Liver (tissue), 9 donors: ENCODE results near the gene NCAM2. TPM values are rescaled to one million over a fixed set of nuclear protein-coding genes. Genes with fewer than 3 reads are reported as not detected.

ENCODE experiments used
- DNase-seq: peaks from one replicate; pipeline ENCODE4 v3.0.0-alpha.2; 2017; ENCODE audit warnings: low spot score
- H3K27ac ChIP-seq, 2 donors: one replicate each; pipeline ENCODE4 v1.7.0; 2013; ENCODE audit warnings: inconsistent platforms in 2 of 2, low read length in 2 of 2, control low read depth in 1 of 2, low read depth in 1 of 2, mild to moderate bottlenecking in 1 of 2
- H3K27me3 ChIP-seq, 4 donors: one replicate each; pipeline versions ENCODE4 v1.6.1 to v1.7.0; 2013; ENCODE audit warnings: low read length in 3 of 4, inconsistent platforms in 1 of 4, mild to moderate bottlenecking in 1 of 4, moderate library complexity in 1 of 4; ENCODE audit not compliant: control insufficient read depth in 4 of 4, insufficient read depth in 4 of 4
- H3K36me3 ChIP-seq, 4 donors: one replicate each; pipeline versions ENCODE4 v1.6.1 to v1.7.0; 2013; ENCODE audit warnings: low read length in 3 of 4, mild to moderate bottlenecking in 3 of 4, low read depth in 1 of 4, moderate library complexity in 1 of 4; ENCODE audit not compliant: control insufficient read depth in 4 of 4, insufficient read depth in 3 of 4
- H3K4me1 ChIP-seq, 4 donors: one replicate each; pipeline versions ENCODE4 v1.6.1 to v1.7.0; 2013; ENCODE audit warnings: low read length in 3 of 4, mild to moderate bottlenecking in 3 of 4, moderate library complexity in 1 of 4; ENCODE audit not compliant: control insufficient read depth in 4 of 4, insufficient read depth in 4 of 4
- H3K4me3 ChIP-seq, 3 donors: one replicate each; pipeline versions ENCODE4 v1.6.1 to v1.7.0; 2013; ENCODE audit warnings: low read length in 3 of 3, control low read depth in 1 of 3, low read depth in 1 of 3, mild to moderate bottlenecking in 1 of 3
- H3K9ac ChIP-seq, 2 donors: one replicate each; pipeline ENCODE4 v1.7.0; 2013; ENCODE audit warnings: low read length in 2 of 2, mild to moderate bottlenecking in 2 of 2, moderate library complexity in 2 of 2, control low read depth in 1 of 2, low read depth in 1 of 2
- H3K9me3 ChIP-seq, 4 donors: one replicate each; pipeline versions ENCODE4 v1.6.1 to v1.7.0; 2013; ENCODE audit warnings: low read length in 3 of 4; ENCODE audit not compliant: control insufficient read depth in 4 of 4
- ATF3 ChIP-seq: IDR thresholded peaks from 2 replicates; pipeline ENCODE4 v1.6.1; 2016; ENCODE audit warnings: antibody characterized with exemption
- EGR1 ChIP-seq, 2 donors: IDR thresholded peaks; 2 replicates each; pipeline ENCODE4 v1.6.1; 2016 to 2018; ENCODE audit warnings: antibody characterized with exemption in 2 of 2, low read depth in 2 of 2
- FOXA1 ChIP-seq: IDR thresholded peaks from 2 replicates; pipeline ENCODE4 v1.6.1; 2016; ENCODE audit warnings: antibody characterized with exemption
- GABPA ChIP-seq, 2 donors: IDR thresholded peaks in 1 of 2; conservative IDR thresholded peaks in 1 of 2; 2 replicates each; pipeline ENCODE4 v1.6.1; 2016; ENCODE audit warnings: antibody characterized with exemption in 2 of 2, mild to moderate bottlenecking in 1 of 2, moderate library complexity in 1 of 2
- HNF4G ChIP-seq: IDR thresholded peaks from 2 replicates; pipeline ENCODE4 v1.6.1; 2016; ENCODE audit warnings: antibody characterized with exemption
- JUND ChIP-seq, 2 donors: IDR thresholded peaks; 2 replicates each; pipeline ENCODE4 v1.6.1; 2016; ENCODE audit warnings: antibody characterized with exemption in 2 of 2
- NR2F2 ChIP-seq: IDR thresholded peaks from 2 replicates; pipeline ENCODE4 v1.6.1; 2016; ENCODE audit warnings: antibody characterized with exemption
- RAD21 ChIP-seq, 2 donors: IDR thresholded peaks; 2 replicates each; pipeline ENCODE4 v1.6.1; 2016; ENCODE audit warnings: antibody characterized with exemption in 2 of 2, mild to moderate bottlenecking in 2 of 2
- REST ChIP-seq: IDR thresholded peaks from 2 replicates; pipeline ENCODE4 v1.6.1; 2016; ENCODE audit warnings: antibody characterized with exemption, mild to moderate bottlenecking
- SP1 ChIP-seq: IDR thresholded peaks from 2 replicates; pipeline ENCODE4 v1.6.1; 2018; ENCODE audit warnings: antibody characterized with exemption, mild to moderate bottlenecking
- TAF1 ChIP-seq: conservative IDR thresholded peaks from 2 replicates; pipeline ENCODE4 v1.6.1; 2016; ENCODE audit warnings: antibody characterized with exemption, mild to moderate bottlenecking
- YY1 ChIP-seq: IDR thresholded peaks from 2 replicates; pipeline ENCODE4 v1.6.1; 2016; ENCODE audit warnings: antibody characterized with exemption, mild to moderate bottlenecking
- ZBTB33 ChIP-seq: IDR thresholded peaks from 2 replicates; pipeline ENCODE4 v1.6.1; 2016; ENCODE audit warnings: antibody characterized with exemption
- WGBS: extraction: QIAGEN DNeasy Blood & Tissue Kit; methylation state at CpG from one replicate; pipeline ENCODE4 v1.1.7; 2013; 5-methylcytosine and 5-hydroxymethylcytosine counted together
- polyA plus RNA-seq, 2 donors: library from polyadenylated mRNA; stranded (reverse) in 1 of 2; unstranded in 1 of 2; fragments of 200-250 nt in 1 of 2; fragments of >200 nt in 1 of 2; fragmentation: Nextera tagmentation in 1 of 2; extraction: Ambion mirVana in 1 of 2; gene quantifications; one replicate each; pipeline versions ENCODE4 v1.2.1 to v1.2.3, GENCODE V29; 2013 to 2015
- total RNA-seq, 2 donors: library from RNA; depleted of rRNA; stranded (reverse); fragments of >200 nt; gene quantifications; one replicate each; pipeline ENCODE4 v1.2.3, GENCODE V29; 2014
- donor health status: healthy.
- donor health status: healthy.
- donor health status: healthy.
- donor health status: healthy.
- donor health status: healthy.

The NCAM2 gene
- total and polyA plus RNA-seq, 4 donors = 0.06 to 0.51 (median 0.24) TPM

- TF ChIP-seq REST (no peak), FOXA1 (no peak), YY1 (no peak), NR2F2 (no peak)
Observed at GRCh38 chr21:21076051-21076450, 77.8 kb downstream of the NCAM2 start (continued).

GRCh38 chr21:21076491-21076890, 78.3 kb downstream of the NCAM2 start:
- no peaks in the 10 kb centered on the region for H3K36me3 ChIP-seq
- H3K27me3 ChIP-seq = no peaks in the 10 kb centered on the region
- H3K27ac ChIP-seq = no peak overlapping the region
- H3K4me1 ChIP-seq = no peaks in the 10 kb centered on the region
- TF ChIP-seq EGR1 (IDR thresholded peaks at IDR 0.05; ENCODE audit: low read depth in 2 of 2) (no peak), ZBTB33 (no peak), ATF3 (no peak), RAD21 (IDR thresholded peaks at IDR 0.05) (no peak), JUND (IDR thresholded peaks at IDR 0.05) (no peak), GABPA (IDR thresholded peaks at IDR 0.05 in 1 of 2, conservative IDR thresholded peaks at IDR 0.05 in 1 of 2) (no peak), HNF4G (no peak), SP1 (no peak), NR2F2 (no peak), FOXA1 (no peak)
- no peak for DNase-seq
- WGBS = 56% methylated on average over 4 of the region's 4 CpGs
- no peaks in the 10 kb centered on the region for H3K9me3 ChIP-seq
- H3K9ac ChIP-seq = no peak overlapping the region
- H3K4me3 ChIP-seq = no peak overlapping the region

- TF ChIP-seq ZBTB33 (no peak), REST (no peak), TAF1 (no peak)
- Histone ChIP-seq H3K27me3 (no peaks in the 10 kb centered on the region), H3K4me3 (no peak overlapping the region), H3K4me1 (no peaks in the 10 kb centered on the region), H3K27ac (no peak overlapping the region), H3K36me3 (no peaks in the 10 kb centered on the region), H3K9ac (no peak overlapping the region), H3K9me3 (no peaks in the 10 kb centered on the region)
- DNase-seq = no peak
Observed at GRCh38 chr21:21079646-21080045, 81.4 kb downstream of the NCAM2 start.
